ENCODE data around the gene SELENOS. TPM values are rescaled to one million over a fixed set of nuclear protein-coding genes. Genes with fewer than 3 reads are reported as not detected.

SELENOS gene
- total and polyA plus RNA-seq, 2 donors (not counting 3 experiments of a cell fraction or from before 2014, with no cell fraction given) = 70.4 to 101 TPM

GRCh38 chr15:101267320-101268104, 9.8 kb downstream of the SELENOS start:
- no peak overlapping the region for H3K27ac ChIP-seq (ENCODE audit: insufficient read depth, low read depth, low read length)
- intact Hi-C loops (cut with micrococcal nuclease) (no loop called here), dilution Hi-C loops (cut with MboI; ENCODE audit: extremely low pct_ligation_motif_present, low sequenced_read_pairs) (no loop called here)
- H3K9ac ChIP-seq (replicated peaks; ENCODE audit: extremely low read depth, insufficient read depth, low read length) = no peak overlapping the region
- TF ChIP-seq, protein P1, sequence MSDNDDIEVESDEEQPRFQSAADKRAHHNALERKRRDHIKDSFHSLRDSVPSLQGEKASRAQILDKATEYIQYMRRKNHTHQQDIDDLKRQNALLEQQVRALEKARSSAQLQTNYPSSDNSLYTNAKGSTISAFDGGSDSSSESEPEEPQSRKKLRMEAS (IDR thresholded peaks at IDR 0.05; ENCODE audit: insufficient read depth, insufficient read length) = no peak
- no peak for TF ChIP-seq MYC (IDR thresholded peaks at IDR 0.05; ENCODE audit: low read depth, low read length)
- no peak for TF ChIP-seq JUN (IDR thresholded peaks at IDR 0.05; ENCODE audit: borderline replicate concordance, insufficient read depth, insufficient read length, low read depth)
- no peak for TF ChIP-seq GATA2 (IDR thresholded peaks at IDR 0.05; ENCODE audit: insufficient read depth, insufficient read length, low read depth, low read length)
- no peak for TF ChIP-seq POLR2AphosphoS5 (IDR thresholded peaks at IDR 0.05; ENCODE audit: insufficient read depth, low read depth, low read length)
- no peak for TF ChIP-seq FOS (IDR thresholded peaks at IDR 0.05; ENCODE audit: borderline replicate concordance, insufficient read depth, low read length)
- H3K9me3 ChIP-seq (replicated peaks; ENCODE audit: control insufficient read depth, insufficient read depth, low read length) = no peaks in the 10 kb centered on the region
- peaks cover 3 to 9% of the 10 kb centered on the region in 2 experiments for H3K36me3 ChIP-seq (ENCODE audit: control insufficient read depth in 2 of 2, extremely low read depth in 1 of 2, insufficient read depth in 2 of 2, low read length in 2 of 2)
- H3K4me2 ChIP-seq (ENCODE audit: insufficient read depth, low read length) = no peak overlapping the region
- no TSS peak for BruUV-seq (replicated peaks)
- ChIA-PET CTCF (interaction anchor here (0.6 to 2.1 kb wide), 8 partner anchors 9 to 259 kb away, joined by 3 to 7 read pairs (median 4); no protein-coding TSS in a partner anchor), POLR2A (interaction anchor here (1.0 kb wide), 1 partner anchor 9 kb away, joined by 3 read pairs; no protein-coding TSS in a partner anchor)
- no peaks in the 10 kb centered on the region for H3K79me2 ChIP-seq (ENCODE audit: control insufficient read depth, insufficient read depth, low read length)
- no peak for DNase-seq (ENCODE audit: low read depth, low spot score)
- H3K27me3 ChIP-seq (ENCODE audit: control insufficient read depth in 2 of 2, insufficient read depth in 2 of 2, low read length in 2 of 2) = no peaks in the 10 kb centered on the region
- H3K4me1 ChIP-seq (ENCODE audit: control insufficient read depth, extremely low read depth, insufficient read depth, low read length) = peaks cover 12% of the 10 kb centered on the region
- no peaks in the 10 kb centered on the region for H4K20me1 ChIP-seq (replicated peaks; ENCODE audit: control insufficient read depth, extremely low read depth, insufficient read depth, low read length)
- no peak overlapping the region for H2AFZ ChIP-seq (ENCODE audit: low read depth, low read length)
- FAIRE-seq = no peak
- no peaks in the 10 kb centered on the region for H3K9me1 ChIP-seq (replicated peaks; ENCODE audit: control insufficient read depth, extremely low read depth, insufficient read depth, low read length)
- no peak overlapping the region for H3K4me3 ChIP-seq (replicated peaks in 1 of 3; ENCODE audit: insufficient read depth in 1 of 3, low read depth in 1 of 3, low read length in 3 of 3)
